Liver (tissue), 9 donors: ENCODE data around the gene PUS1. TPM values are rescaled to one million over a fixed set of nuclear protein-coding genes. Genes with fewer than 3 reads are reported as not detected.

Source experiments
- DNase-seq: peaks from one replicate; pipeline ENCODE4 v3.0.0-alpha.2; 2017; ENCODE audit warnings: low spot score
- H3K27ac ChIP-seq, 2 donors: one replicate each; pipeline ENCODE4 v1.7.0; 2013; ENCODE audit warnings: inconsistent platforms in 2 of 2, low read length in 2 of 2, control low read depth in 1 of 2, low read depth in 1 of 2, mild to moderate bottlenecking in 1 of 2
- H3K27me3 ChIP-seq, 4 donors: one replicate each; pipeline versions ENCODE4 v1.6.1 to v1.7.0; 2013; ENCODE audit warnings: low read length in 3 of 4, inconsistent platforms in 1 of 4, mild to moderate bottlenecking in 1 of 4, moderate library complexity in 1 of 4; ENCODE audit not compliant: control insufficient read depth in 4 of 4, insufficient read depth in 4 of 4
- H3K36me3 ChIP-seq, 4 donors: one replicate each; pipeline versions ENCODE4 v1.6.1 to v1.7.0; 2013; ENCODE audit warnings: low read length in 3 of 4, mild to moderate bottlenecking in 3 of 4, low read depth in 1 of 4, moderate library complexity in 1 of 4; ENCODE audit not compliant: control insufficient read depth in 4 of 4, insufficient read depth in 3 of 4
- H3K4me1 ChIP-seq, 4 donors: one replicate each; pipeline versions ENCODE4 v1.6.1 to v1.7.0; 2013; ENCODE audit warnings: low read length in 3 of 4, mild to moderate bottlenecking in 3 of 4, moderate library complexity in 1 of 4; ENCODE audit not compliant: control insufficient read depth in 4 of 4, insufficient read depth in 4 of 4
- H3K4me3 ChIP-seq, 3 donors: one replicate each; pipeline versions ENCODE4 v1.6.1 to v1.7.0; 2013; ENCODE audit warnings: low read length in 3 of 3, control low read depth in 1 of 3, low read depth in 1 of 3, mild to moderate bottlenecking in 1 of 3
- H3K9ac ChIP-seq, 2 donors: one replicate each; pipeline ENCODE4 v1.7.0; 2013; ENCODE audit warnings: low read length in 2 of 2, mild to moderate bottlenecking in 2 of 2, moderate library complexity in 2 of 2, control low read depth in 1 of 2, low read depth in 1 of 2
- H3K9me3 ChIP-seq, 4 donors: one replicate each; pipeline versions ENCODE4 v1.6.1 to v1.7.0; 2013; ENCODE audit warnings: low read length in 3 of 4; ENCODE audit not compliant: control insufficient read depth in 4 of 4
- EGR1 ChIP-seq, 2 donors: IDR thresholded peaks; 2 replicates each; pipeline ENCODE4 v1.6.1; 2016 to 2018; ENCODE audit warnings: antibody characterized with exemption in 2 of 2, low read depth in 2 of 2
- FOXA1 ChIP-seq: IDR thresholded peaks from 2 replicates; pipeline ENCODE4 v1.6.1; 2016; ENCODE audit warnings: antibody characterized with exemption
- FOXA2 ChIP-seq: IDR thresholded peaks from 2 replicates; pipeline ENCODE4 v1.6.1; 2016; ENCODE audit warnings: antibody characterized with exemption
- GABPA ChIP-seq, 2 donors: IDR thresholded peaks in 1 of 2; conservative IDR thresholded peaks in 1 of 2; 2 replicates each; pipeline ENCODE4 v1.6.1; 2016; ENCODE audit warnings: antibody characterized with exemption in 2 of 2, mild to moderate bottlenecking in 1 of 2, moderate library complexity in 1 of 2
- HNF4A ChIP-seq, 2 donors: conservative IDR thresholded peaks; 2 replicates each; pipeline ENCODE4 v1.6.1; 2016; ENCODE audit warnings: antibody characterized with exemption in 2 of 2, mild to moderate bottlenecking in 2 of 2
- HNF4G ChIP-seq: IDR thresholded peaks from 2 replicates; pipeline ENCODE4 v1.6.1; 2016; ENCODE audit warnings: antibody characterized with exemption
- JUND ChIP-seq, 2 donors: IDR thresholded peaks; 2 replicates each; pipeline ENCODE4 v1.6.1; 2016; ENCODE audit warnings: antibody characterized with exemption in 2 of 2
- NR2F2 ChIP-seq: IDR thresholded peaks from 2 replicates; pipeline ENCODE4 v1.6.1; 2016; ENCODE audit warnings: antibody characterized with exemption
- RAD21 ChIP-seq, 2 donors: IDR thresholded peaks; 2 replicates each; pipeline ENCODE4 v1.6.1; 2016; ENCODE audit warnings: antibody characterized with exemption in 2 of 2, mild to moderate bottlenecking in 2 of 2
- RXRA ChIP-seq, 2 donors: IDR thresholded peaks; 2 replicates each; pipeline ENCODE4 v1.6.1; 2017 to 2018; ENCODE audit warnings: antibody characterized with exemption in 2 of 2, mild to moderate bottlenecking in 1 of 2
- SP1 ChIP-seq: IDR thresholded peaks from 2 replicates; pipeline ENCODE4 v1.6.1; 2018; ENCODE audit warnings: antibody characterized with exemption, mild to moderate bottlenecking
- TAF1 ChIP-seq: conservative IDR thresholded peaks from 2 replicates; pipeline ENCODE4 v1.6.1; 2016; ENCODE audit warnings: antibody characterized with exemption, mild to moderate bottlenecking
- YY1 ChIP-seq: IDR thresholded peaks from 2 replicates; pipeline ENCODE4 v1.6.1; 2016; ENCODE audit warnings: antibody characterized with exemption, mild to moderate bottlenecking
- WGBS: extraction: QIAGEN DNeasy Blood & Tissue Kit; methylation state at CpG from one replicate; pipeline ENCODE4 v1.1.7; 2013; 5-methylcytosine and 5-hydroxymethylcytosine counted together
- polyA plus RNA-seq, 2 donors: library from polyadenylated mRNA; stranded (reverse) in 1 of 2; unstranded in 1 of 2; fragments of 200-250 nt in 1 of 2; fragments of >200 nt in 1 of 2; fragmentation: Nextera tagmentation in 1 of 2; extraction: Ambion mirVana in 1 of 2; gene quantifications; one replicate each; pipeline versions ENCODE4 v1.2.1 to v1.2.3, GENCODE V29; 2013 to 2015
- total RNA-seq, 2 donors: library from RNA; depleted of rRNA; stranded (reverse); fragments of >200 nt; gene quantifications; one replicate each; pipeline ENCODE4 v1.2.3, GENCODE V29; 2014
- TF ChIP-seq, protein P1 (sequence below): fragments of 150-350 bp; IDR thresholded peaks from 2 replicates; pipeline ENCODE4 v1.5.1; 2017; ENCODE audit warnings: improper control_type of control experiment, low read depth, low read length; ENCODE audit not compliant: missing input control
- TF ChIP-seq, protein P2 (sequence below): IDR thresholded peaks from 2 replicates; pipeline ENCODE4 v1.6.1; 2016; ENCODE audit warnings: antibody characterized with exemption
- TF ChIP-seq, protein P3 (sequence below): IDR thresholded peaks from 2 replicates; pipeline ENCODE4 v1.6.1; 2016; ENCODE audit warnings: antibody characterized with exemption, mild to moderate bottlenecking
- TF ChIP-seq, protein P4 (sequence below): IDR thresholded peaks from 2 replicates; pipeline ENCODE4 v1.6.1; 2016; ENCODE audit warnings: antibody characterized with exemption
- TF ChIP-seq, protein P5 (sequence below): IDR thresholded peaks from 2 replicates; pipeline ENCODE4 v1.6.1; 2016; ENCODE audit warnings: antibody characterized with exemption
- donor health status: healthy.
- donor health status: healthy.
- donor health status: healthy.
- donor health status: healthy.
- donor health status: healthy.

Gene PUS1
- total and polyA plus RNA-seq, 4 donors: 6.1 to 24.4 (median 10.7) TPM

DNA sequence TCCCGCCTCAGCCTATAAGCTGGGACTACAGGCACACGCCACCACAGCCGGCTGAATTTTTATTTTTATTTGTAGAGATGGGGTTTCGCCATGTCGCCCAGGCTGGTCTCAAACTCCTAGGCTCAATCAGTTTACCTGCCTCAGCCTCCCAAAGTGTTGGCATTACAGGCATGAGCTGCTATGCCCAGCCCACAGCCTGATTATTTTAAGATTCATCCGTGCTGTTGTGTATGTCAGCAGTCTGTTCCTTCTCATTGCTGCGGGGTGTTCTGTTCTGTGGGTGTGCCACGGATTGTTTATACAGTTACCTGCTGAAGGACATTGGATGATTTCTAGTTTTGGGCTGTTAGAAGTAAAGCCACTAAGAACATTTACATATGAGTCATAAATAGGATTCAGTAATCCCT, 11.1 kb downstream of the PUS1 start:
- Histone ChIP-seq H3K4me3 (no peak overlapping the region), H3K27me3 (no peaks in the 10 kb centered on the region), H3K9me3 (no peaks in the 10 kb centered on the region), H3K4me1 (no peaks in the 10 kb centered on the region), H3K27ac (no peak overlapping the region), H3K36me3 (peaks cover 5 to 40% (median 17%) of the 10 kb centered on the region in 4 donors), H3K9ac (no peak overlapping the region)
- TF ChIP-seq, protein P1, sequence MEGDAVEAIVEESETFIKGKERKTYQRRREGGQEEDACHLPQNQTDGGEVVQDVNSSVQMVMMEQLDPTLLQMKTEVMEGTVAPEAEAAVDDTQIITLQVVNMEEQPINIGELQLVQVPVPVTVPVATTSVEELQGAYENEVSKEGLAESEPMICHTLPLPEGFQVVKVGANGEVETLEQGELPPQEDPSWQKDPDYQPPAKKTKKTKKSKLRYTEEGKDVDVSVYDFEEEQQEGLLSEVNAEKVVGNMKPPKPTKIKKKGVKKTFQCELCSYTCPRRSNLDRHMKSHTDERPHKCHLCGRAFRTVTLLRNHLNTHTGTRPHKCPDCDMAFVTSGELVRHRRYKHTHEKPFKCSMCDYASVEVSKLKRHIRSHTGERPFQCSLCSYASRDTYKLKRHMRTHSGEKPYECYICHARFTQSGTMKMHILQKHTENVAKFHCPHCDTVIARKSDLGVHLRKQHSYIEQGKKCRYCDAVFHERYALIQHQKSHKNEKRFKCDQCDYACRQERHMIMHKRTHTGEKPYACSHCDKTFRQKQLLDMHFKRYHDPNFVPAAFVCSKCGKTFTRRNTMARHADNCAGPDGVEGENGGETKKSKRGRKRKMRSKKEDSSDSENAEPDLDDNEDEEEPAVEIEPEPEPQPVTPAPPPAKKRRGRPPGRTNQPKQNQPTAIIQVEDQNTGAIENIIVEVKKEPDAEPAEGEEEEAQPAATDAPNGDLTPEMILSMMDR: no peak
- TF ChIP-seq HNF4A (conservative IDR thresholded peaks at IDR 0.05) (no peak), NR2F2 (no peak), EGR1 (IDR thresholded peaks at IDR 0.05; ENCODE audit: low read depth in 2 of 2) (no peak), YY1 (no peak), GABPA (IDR thresholded peaks at IDR 0.05 in 1 of 2, conservative IDR thresholded peaks at IDR 0.05 in 1 of 2) (no peak), JUND (IDR thresholded peaks at IDR 0.05) (no peak), TAF1 (no peak), RXRA (IDR thresholded peaks at IDR 0.05) (no peak), FOXA2 (no peak), RAD21 (IDR thresholded peaks at IDR 0.05) (no peak), SP1 (no peak), HNF4G (no peak), FOXA1 (no peak)
- TF ChIP-seq, protein P2, sequence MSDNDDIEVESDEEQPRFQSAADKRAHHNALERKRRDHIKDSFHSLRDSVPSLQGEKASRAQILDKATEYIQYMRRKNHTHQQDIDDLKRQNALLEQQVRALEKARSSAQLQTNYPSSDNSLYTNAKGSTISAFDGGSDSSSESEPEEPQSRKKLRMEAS: no peak
- TF ChIP-seq, protein P3, sequence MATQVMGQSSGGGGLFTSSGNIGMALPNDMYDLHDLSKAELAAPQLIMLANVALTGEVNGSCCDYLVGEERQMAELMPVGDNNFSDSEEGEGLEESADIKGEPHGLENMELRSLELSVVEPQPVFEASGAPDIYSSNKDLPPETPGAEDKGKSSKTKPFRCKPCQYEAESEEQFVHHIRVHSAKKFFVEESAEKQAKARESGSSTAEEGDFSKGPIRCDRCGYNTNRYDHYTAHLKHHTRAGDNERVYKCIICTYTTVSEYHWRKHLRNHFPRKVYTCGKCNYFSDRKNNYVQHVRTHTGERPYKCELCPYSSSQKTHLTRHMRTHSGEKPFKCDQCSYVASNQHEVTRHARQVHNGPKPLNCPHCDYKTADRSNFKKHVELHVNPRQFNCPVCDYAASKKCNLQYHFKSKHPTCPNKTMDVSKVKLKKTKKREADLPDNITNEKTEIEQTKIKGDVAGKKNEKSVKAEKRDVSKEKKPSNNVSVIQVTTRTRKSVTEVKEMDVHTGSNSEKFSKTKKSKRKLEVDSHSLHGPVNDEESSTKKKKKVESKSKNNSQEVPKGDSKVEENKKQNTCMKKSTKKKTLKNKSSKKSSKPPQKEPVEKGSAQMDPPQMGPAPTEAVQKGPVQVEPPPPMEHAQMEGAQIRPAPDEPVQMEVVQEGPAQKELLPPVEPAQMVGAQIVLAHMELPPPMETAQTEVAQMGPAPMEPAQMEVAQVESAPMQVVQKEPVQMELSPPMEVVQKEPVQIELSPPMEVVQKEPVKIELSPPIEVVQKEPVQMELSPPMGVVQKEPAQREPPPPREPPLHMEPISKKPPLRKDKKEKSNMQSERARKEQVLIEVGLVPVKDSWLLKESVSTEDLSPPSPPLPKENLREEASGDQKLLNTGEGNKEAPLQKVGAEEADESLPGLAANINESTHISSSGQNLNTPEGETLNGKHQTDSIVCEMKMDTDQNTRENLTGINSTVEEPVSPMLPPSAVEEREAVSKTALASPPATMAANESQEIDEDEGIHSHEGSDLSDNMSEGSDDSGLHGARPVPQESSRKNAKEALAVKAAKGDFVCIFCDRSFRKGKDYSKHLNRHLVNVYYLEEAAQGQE: no peak
- TF ChIP-seq, protein P4, sequence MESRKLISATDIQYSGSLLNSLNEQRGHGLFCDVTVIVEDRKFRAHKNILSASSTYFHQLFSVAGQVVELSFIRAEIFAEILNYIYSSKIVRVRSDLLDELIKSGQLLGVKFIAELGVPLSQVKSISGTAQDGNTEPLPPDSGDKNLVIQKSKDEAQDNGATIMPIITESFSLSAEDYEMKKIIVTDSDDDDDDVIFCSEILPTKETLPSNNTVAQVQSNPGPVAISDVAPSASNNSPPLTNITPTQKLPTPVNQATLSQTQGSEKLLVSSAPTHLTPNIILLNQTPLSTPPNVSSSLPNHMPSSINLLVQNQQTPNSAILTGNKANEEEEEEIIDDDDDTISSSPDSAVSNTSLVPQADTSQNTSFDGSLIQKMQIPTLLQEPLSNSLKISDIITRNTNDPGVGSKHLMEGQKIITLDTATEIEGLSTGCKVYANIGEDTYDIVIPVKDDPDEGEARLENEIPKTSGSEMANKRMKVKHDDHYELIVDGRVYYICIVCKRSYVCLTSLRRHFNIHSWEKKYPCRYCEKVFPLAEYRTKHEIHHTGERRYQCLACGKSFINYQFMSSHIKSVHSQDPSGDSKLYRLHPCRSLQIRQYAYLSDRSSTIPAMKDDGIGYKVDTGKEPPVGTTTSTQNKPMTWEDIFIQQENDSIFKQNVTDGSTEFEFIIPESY: no peak
- TF ChIP-seq, protein P5, sequence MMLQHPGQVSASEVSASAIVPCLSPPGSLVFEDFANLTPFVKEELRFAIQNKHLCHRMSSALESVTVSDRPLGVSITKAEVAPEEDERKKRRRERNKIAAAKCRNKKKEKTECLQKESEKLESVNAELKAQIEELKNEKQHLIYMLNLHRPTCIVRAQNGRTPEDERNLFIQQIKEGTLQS: no peak
- WGBS: 88% methylated on average over 8 of the region's 8 CpGs
- no peak for DNase-seq
